Ishikawa (cell line): ENCODE measurements around the gene SRRM1.

Experiments used
- CEBPB ChIP-seq: IDR thresholded peaks from 2 replicates; pipeline ENCODE4 v1.6.1; 2012
- CREB1 ChIP-seq: IDR thresholded peaks from 2 replicates; pipeline ENCODE4 v1.6.1; 2012; ENCODE audit warnings: low read depth
- EGR1 ChIP-seq: IDR thresholded peaks from 2 replicates; pipeline ENCODE4 v1.6.1; 2012
- EP300 ChIP-seq: IDR thresholded peaks from 2 replicates; pipeline ENCODE4 v1.6.1; 2012; ENCODE audit warnings: borderline replicate concordance
- FOXM1 ChIP-seq: IDR thresholded peaks from 2 replicates; pipeline ENCODE4 v1.6.1; 2012; ENCODE audit warnings: low read depth, borderline replicate concordance
- NFIC ChIP-seq: IDR thresholded peaks from 2 replicates; pipeline ENCODE4 v1.6.1; 2012
- RAD21 ChIP-seq: IDR thresholded peaks from 2 replicates; pipeline ENCODE4 v1.6.1; 2012; ENCODE audit warnings: low read depth
- TAF1 ChIP-seq: IDR thresholded peaks from 2 replicates; pipeline ENCODE4 v1.6.1; 2012; ENCODE audit warnings: low read depth, mild to moderate bottlenecking
- TCF12 ChIP-seq: IDR thresholded peaks from 2 replicates; pipeline ENCODE4 v1.6.1; 2012; ENCODE audit warnings: low read depth
- TEAD4 ChIP-seq: IDR thresholded peaks from 2 replicates; pipeline ENCODE4 v1.6.1; 2012
- YY1 ChIP-seq: IDR thresholded peaks from 2 replicates; pipeline ENCODE4 v1.6.1; 2012; ENCODE audit warnings: low read depth
- ZBTB7A ChIP-seq: IDR thresholded peaks from 2 replicates; pipeline ENCODE4 v1.6.1; 2012; ENCODE audit warnings: low read depth
- TF ChIP-seq, protein P1 (sequence below): IDR thresholded peaks from 2 replicates; pipeline ENCODE4 v1.6.1; 2012; ENCODE audit warnings: low read depth, mild to moderate bottlenecking
- TF ChIP-seq, protein P2 (sequence below): IDR thresholded peaks from 2 replicates; pipeline ENCODE4 v1.6.1; 2012
- TF ChIP-seq, protein P3 (sequence below): IDR thresholded peaks from 2 replicates; pipeline ENCODE4 v1.6.1; 2012

SRRM1 gene

DNA sequence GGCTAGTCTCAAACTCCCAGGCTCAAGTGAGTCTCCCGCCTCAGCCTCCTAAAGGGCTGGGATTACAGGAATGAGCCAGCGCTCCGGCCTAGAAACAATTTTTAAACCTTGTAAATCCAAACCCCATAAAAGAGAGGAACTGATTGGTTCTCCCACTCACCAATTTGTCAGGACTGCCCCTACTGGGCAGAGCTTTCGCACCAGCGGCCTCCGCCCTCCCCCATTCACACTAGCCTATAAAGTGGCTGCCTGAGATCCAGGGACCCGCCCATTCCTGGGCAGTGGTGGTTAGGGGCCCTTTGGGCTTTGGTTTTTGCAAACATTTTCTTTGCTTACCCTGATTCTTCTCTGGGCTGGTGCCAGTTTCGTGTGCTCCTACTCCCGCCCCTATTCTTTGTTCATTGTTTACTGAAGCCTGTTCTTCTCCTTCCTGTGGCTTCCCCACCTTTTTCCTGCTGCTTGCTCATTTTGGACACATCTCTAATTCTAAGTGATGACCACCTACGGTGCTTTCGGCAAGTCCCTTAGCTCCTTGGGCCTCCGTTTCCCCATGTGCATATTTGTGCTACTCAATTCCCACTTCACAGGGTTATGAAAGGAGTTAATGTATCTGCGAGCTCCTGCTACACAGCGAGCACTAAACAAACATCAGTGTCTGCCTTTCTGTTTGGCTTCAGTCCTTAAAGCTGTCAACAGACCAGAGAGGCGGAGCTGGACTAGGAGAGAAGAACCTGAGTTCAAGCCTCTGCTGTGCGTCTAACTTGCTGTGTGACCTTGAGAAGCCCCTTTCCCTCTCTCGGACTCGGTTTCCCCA, 62.4 kb downstream of the SRRM1 start:
- TF ChIP-seq, protein P1, sequence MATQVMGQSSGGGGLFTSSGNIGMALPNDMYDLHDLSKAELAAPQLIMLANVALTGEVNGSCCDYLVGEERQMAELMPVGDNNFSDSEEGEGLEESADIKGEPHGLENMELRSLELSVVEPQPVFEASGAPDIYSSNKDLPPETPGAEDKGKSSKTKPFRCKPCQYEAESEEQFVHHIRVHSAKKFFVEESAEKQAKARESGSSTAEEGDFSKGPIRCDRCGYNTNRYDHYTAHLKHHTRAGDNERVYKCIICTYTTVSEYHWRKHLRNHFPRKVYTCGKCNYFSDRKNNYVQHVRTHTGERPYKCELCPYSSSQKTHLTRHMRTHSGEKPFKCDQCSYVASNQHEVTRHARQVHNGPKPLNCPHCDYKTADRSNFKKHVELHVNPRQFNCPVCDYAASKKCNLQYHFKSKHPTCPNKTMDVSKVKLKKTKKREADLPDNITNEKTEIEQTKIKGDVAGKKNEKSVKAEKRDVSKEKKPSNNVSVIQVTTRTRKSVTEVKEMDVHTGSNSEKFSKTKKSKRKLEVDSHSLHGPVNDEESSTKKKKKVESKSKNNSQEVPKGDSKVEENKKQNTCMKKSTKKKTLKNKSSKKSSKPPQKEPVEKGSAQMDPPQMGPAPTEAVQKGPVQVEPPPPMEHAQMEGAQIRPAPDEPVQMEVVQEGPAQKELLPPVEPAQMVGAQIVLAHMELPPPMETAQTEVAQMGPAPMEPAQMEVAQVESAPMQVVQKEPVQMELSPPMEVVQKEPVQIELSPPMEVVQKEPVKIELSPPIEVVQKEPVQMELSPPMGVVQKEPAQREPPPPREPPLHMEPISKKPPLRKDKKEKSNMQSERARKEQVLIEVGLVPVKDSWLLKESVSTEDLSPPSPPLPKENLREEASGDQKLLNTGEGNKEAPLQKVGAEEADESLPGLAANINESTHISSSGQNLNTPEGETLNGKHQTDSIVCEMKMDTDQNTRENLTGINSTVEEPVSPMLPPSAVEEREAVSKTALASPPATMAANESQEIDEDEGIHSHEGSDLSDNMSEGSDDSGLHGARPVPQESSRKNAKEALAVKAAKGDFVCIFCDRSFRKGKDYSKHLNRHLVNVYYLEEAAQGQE, result no peak
- peak; percentile 39; the same call in 1 of the 2 replicates for TF ChIP-seq NFIC
- TF ChIP-seq, protein P2, sequence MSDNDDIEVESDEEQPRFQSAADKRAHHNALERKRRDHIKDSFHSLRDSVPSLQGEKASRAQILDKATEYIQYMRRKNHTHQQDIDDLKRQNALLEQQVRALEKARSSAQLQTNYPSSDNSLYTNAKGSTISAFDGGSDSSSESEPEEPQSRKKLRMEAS, result 0 out of 2 replicates have a peak, but pooled peaks have one; percentile 17

DNA sequence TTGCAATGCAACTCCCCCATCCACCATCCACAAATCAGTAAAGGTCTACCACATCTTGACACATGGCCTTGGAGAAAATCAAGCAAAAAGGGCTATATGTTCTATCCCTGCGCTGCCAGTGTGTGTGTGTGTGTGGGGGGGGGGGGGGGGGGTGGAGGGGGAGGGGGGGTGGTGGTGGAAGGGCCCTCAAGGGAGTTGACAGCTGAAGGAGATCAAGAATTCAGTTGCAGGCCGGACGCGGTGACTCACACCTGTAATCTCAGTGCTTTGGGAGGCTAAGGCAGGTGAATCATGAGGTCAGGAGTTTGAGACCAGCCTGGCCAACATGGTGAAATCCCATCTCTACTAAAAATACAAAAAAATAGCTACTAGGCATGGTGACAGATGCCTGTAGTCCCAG, 64.6 kb downstream of the SRRM1 start:
- no peak for TF ChIP-seq FOXM1
- TF ChIP-seq TEAD4, result no peak

DNA sequence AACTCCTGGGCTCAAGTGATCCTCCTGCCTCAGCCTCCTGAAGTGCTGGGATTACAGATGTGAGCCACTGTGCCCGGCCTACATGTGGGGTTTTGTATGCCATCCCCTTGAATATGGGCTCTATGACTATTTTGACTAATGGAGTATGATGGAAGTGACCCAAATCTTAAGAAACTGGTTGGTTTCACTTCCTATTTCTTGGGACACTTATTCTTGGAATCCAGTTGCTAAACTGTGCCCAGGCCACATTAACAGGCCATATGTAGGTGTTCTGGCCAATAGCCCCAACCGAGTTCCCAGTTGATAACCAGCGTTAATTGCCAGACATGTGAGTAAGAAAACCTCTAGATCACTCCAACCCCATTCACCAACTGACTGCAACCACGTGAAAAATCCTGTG, 65.8 kb downstream of the SRRM1 start:
- TF ChIP-seq CEBPB (no peak), CREB1 (no peak), FOXM1 (no peak), ZBTB7A (no peak), TCF12 (no peak), EP300 (no peak), EGR1 (no peak), YY1 (no peak)
- TF ChIP-seq, protein P3, sequence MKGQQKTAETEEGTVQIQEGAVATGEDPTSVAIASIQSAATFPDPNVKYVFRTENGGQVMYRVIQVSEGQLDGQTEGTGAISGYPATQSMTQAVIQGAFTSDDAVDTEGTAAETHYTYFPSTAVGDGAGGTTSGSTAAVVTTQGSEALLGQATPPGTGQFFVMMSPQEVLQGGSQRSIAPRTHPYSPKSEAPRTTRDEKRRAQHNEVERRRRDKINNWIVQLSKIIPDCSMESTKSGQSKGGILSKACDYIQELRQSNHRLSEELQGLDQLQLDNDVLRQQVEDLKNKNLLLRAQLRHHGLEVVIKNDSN, result no peak

DNA sequence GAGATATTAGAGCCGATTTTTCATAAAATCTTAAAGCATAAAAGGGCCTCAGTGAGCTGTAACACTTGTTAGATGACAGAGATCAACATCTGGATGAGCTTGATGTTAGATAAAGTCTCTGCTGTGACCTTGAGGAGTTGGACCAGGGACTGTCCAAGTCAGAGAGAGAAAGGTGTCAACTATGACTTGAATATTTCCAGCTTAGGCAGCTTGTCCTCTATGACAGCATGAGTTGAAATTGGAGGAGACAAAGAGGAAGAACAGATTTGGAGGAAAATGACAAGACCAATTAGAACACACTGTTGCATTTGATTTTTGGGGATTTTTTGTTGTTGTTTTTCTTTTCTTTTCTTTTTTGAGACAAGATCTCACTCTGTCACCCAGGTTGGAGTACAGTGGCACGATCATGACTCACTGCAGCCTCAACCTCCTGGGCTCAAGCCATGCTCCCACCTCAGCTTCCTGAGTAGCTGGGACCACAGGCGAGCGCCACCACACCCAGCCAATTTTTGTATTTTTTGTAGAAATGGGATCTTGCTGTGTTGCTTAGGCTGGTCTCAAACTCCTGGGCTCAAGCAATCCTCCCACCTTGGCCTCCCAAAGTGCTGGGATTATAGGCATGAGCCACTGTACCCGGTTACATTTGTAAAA, 66.8 kb downstream of the SRRM1 start:
- TF ChIP-seq RAD21, result no peak
- TF ChIP-seq ZBTB7A, result no peak

DNA sequence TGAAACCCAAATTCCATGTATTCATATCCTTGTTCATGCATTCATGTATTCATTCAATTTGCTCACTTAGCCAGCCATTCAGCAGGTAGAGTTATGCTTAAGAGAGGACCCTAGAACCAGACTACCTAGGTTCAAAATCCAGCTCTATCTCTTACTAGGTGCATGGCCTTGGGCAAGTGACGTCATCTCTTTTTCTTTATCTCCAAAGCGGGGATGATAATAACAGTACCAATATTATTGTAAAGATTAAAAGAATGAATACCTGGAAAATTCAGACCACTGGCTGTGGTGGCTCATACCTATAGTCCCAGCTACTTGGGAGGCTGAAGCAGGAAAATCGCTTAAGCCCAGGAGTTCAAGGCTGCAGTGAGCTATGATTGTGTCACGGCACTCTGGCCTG, 68.2 kb downstream of the SRRM1 start:
- TF ChIP-seq, protein P3, result no peak
- TF ChIP-seq RAD21 (no peak), EGR1 (no peak), TEAD4 (no peak), FOXM1 (no peak), YY1 (no peak), TAF1 (no peak)
- TF ChIP-seq, protein P1, result no peak

DNA sequence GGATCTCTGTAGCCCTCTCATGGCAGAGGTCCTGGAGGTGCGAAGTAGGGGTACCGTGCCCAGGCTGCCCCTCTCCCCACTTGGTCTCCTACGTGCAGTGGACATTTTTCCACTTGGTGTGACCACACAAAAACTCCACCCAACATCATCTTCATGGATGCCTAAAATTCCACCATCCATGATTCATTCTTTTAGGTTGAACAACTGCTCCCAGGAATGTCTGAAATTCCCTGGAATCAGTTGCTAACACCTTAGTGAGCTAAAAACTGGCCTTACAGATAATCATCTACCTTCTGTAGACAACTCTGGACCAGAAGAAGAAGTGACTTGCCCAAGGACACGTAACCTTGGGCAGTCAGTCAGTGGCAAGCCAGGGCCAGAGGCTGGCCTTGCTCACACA, 70.1 kb downstream of the SRRM1 start:
- TF ChIP-seq TAF1 (no peak), TEAD4 (peak; percentile 35; the same call in 1 of the 2 replicates)

DNA sequence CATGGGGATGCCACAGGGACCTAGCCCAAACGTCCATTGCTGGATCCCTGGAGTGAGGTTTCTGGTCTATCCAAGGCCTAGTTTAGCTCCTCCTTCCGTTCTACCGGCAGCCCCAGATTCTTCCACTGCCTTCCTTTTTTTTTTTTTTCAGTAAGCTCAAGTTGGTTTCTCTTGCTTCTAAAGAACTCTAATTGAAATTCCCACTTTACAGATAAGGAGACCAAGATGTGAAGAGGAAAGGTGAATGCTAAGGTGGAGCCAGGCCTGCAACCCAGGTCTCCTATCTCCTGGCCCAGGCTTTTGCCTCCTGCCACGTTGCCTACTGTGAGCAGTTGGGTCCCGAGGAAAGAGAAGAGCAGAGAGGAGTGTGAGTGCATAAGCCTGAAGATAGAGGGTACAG, 70.6 kb downstream of the SRRM1 start:
- TF ChIP-seq TCF12 (no peak), CEBPB (no peak), EGR1 (no peak), FOXM1 (no peak), EP300 (no peak), TAF1 (no peak), ZBTB7A (no peak), NFIC (no peak)
- TF ChIP-seq, protein P1, result no peak
- TF ChIP-seq, protein P2, result no peak
